ENCODE data around the gene CELF2.

DNA sequence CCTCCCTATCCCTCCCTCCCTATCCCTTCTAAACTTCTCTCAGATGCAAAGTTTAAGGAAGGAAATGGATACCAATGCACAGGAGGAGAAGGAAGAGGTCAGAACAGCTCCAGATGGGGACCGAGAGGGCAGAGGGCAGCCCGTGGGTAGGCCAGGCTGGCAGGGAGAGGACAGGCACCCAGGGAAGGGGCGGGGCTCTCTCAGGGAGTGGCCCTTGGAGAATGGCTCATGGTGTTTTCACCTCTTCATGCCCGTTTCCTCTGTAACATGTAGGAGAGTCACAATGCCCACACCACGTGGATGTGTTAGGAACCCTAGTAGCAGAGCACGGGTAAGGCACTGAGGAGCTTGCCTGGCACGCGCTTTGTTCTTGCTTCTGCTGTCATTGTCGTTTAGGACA is 264.5 kb downstream of the CELF2 start:
- no peak for TF ChIP-seq POLR2A (IDR thresholded peaks at IDR 0.05)
- no peak for TF ChIP-seq POLR2AphosphoS5 (IDR thresholded peaks at IDR 0.05)
- TF ChIP-seq, protein P1, sequence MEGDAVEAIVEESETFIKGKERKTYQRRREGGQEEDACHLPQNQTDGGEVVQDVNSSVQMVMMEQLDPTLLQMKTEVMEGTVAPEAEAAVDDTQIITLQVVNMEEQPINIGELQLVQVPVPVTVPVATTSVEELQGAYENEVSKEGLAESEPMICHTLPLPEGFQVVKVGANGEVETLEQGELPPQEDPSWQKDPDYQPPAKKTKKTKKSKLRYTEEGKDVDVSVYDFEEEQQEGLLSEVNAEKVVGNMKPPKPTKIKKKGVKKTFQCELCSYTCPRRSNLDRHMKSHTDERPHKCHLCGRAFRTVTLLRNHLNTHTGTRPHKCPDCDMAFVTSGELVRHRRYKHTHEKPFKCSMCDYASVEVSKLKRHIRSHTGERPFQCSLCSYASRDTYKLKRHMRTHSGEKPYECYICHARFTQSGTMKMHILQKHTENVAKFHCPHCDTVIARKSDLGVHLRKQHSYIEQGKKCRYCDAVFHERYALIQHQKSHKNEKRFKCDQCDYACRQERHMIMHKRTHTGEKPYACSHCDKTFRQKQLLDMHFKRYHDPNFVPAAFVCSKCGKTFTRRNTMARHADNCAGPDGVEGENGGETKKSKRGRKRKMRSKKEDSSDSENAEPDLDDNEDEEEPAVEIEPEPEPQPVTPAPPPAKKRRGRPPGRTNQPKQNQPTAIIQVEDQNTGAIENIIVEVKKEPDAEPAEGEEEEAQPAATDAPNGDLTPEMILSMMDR (IDR thresholded peaks at IDR 0.05): no peak

All from sigmoid colon (tissue), 4 donors.